ENCODE results near the gene RPL13. TPM values are rescaled to one million over a fixed set of nuclear protein-coding genes. Genes with fewer than 3 reads are reported as not detected.

The RPL13 gene
- total and polyA plus RNA-seq, 9 of the 15 experiments (the other 6 are each of a cell fraction or from before 2014, with no cell fraction given), result 227 to 6,042 (median 1,633) TPM

- intact Hi-C loops (cut with micrococcal nuclease) (no loop called here), in situ Hi-C loops (cut with MboI) (no loop called here)
- POLR2A ChIA-PET, result no interaction called here
- ATAC-seq (no peak), FAIRE-seq (no peak), DNase-seq (ENCODE audit: extremely low read depth in 1 of 4, low spot score in 3 of 4) (no peak)
- Histone ChIP-seq H3K4me3 (no peak overlapping the region), H3K9me3 (replicated peaks; ENCODE audit: control insufficient read depth, insufficient read depth, low read depth, low read length) (no peaks in the 10 kb centered on the region), H3K9me1 (ENCODE audit: control insufficient read depth, insufficient read depth, low read length) (peaks cover 2% of the 10 kb centered on the region), H4K20me1 (replicated peaks; ENCODE audit: control insufficient read depth, insufficient read depth, low read length) (peaks cover 6% of the 10 kb centered on the region; the same call in 1 of the 2 replicates), H3K9ac (ENCODE audit: insufficient read depth in 1 of 2, low read depth in 2 of 2, low read length in 2 of 2) (no peak overlapping the region), H3K27ac (ENCODE audit: extremely low read depth, low read depth, low read length) (no peak overlapping the region), H3K27me3 (ENCODE audit: control insufficient read depth in 2 of 2, insufficient read depth in 2 of 2, low read length in 2 of 2) (no peaks in the 10 kb centered on the region), H3K36me3 (ENCODE audit: control insufficient read depth, insufficient read depth, low read length) (peaks cover 77% of the 10 kb centered on the region; the same call in 2 of the 3 replicates), H3K4me2 (ENCODE audit: insufficient read depth, low read length) (no peak overlapping the region), H3K79me2 (ENCODE audit: control insufficient read depth, insufficient read depth, low read length) (no peaks in the 10 kb centered on the region), H3K4me1 (replicated peaks in 1 of 2; ENCODE audit: control insufficient read depth in 2 of 2, insufficient read depth in 2 of 2, low read length in 2 of 2) (peaks cover 0 to 9% of the 10 kb centered on the region in 2 experiments; a peak in 3 of 5 replicates), H2AFZ (ENCODE audit: low read depth, low read length) (no peak overlapping the region)
- TF ChIP-seq PHF8 (IDR thresholded peaks at IDR 0.05; ENCODE audit: borderline replicate concordance, low read length) (no peak), TSHZ1 (CRISPR knock-in tag; IDR thresholded peaks at IDR 0.05) (no peak), HIVEP1 (CRISPR knock-in tag; IDR thresholded peaks at IDR 0.05) (no peak), SP1 (CRISPR knock-in tag; IDR thresholded peaks at IDR 0.05) (no peak), TCF7 (IDR thresholded peaks at IDR 0.05; ENCODE audit: borderline replicate concordance) (no peak), ZZZ3 (IDR thresholded peaks at IDR 0.05) (no peak), ZNF408 (CRISPR knock-in tag; IDR thresholded peaks at IDR 0.05; ENCODE audit: low read depth) (no peak), ZNF407 (IDR thresholded peaks at IDR 0.05; ENCODE audit: low read depth) (no peak), E2F1 (CRISPR knock-in tag; IDR thresholded peaks at IDR 0.05) (no peak), ZNF75A (CRISPR knock-in tag; IDR thresholded peaks at IDR 0.05) (no peak)
- CTCF ChIA-PET (ENCODE audit: low intra/inter-chr PET ratio), result no interaction called here
- no TSS peak for BruUV-seq (replicated peaks)
- WGBS (ENCODE audit: insufficient coverage, low coverage, missing lambda C conversion rate), result 93% methylated on average over 9 of the region's 13 CpGs
These were observed 15.8 kb upstream of the RPL13 start for GRCh38 chr16:89544713-89545043.
